NCI-H526 (cell line): ENCODE measurements around the gene ATXN1.
"Not testable (repeated sequence)": the region's sequence is repeated elsewhere in the genome, so short reads cannot be mapped to it uniquely, and the experiment has no call there.

ENCODE experiments used
- DNase-seq, 2 experiments: peaks; one replicate each; lab custom pipeline; 2025; lab: John Stamatoyannopoulos, UW

The ATXN1 gene

GRCh38 chr6:16412982-16413381 is 348.3 kb downstream of the ATXN1 start:
- DNase-seq = no peak

- no peak for DNase-seq
Measured at GRCh38 chr6:16412171-16412570, 349.1 kb downstream of the ATXN1 start.

GRCh38 chr6:16409531-16410441 is 351.5 kb downstream of the ATXN1 start:
- DNase-seq = peak in 1 of 2 experiments; percentile 51

- no peak for DNase-seq
Measured at GRCh38 chr6:16408766-16409165, 352.5 kb downstream of the ATXN1 start.

GRCh38 chr6:16406966-16407365 is 354.3 kb downstream of the ATXN1 start:
- no peak for DNase-seq

GRCh38 chr6:16406538-16406937 is 354.7 kb downstream of the ATXN1 start:
- DNase-seq = not testable (repeated sequence)

- no peak for DNase-seq
Measured at GRCh38 chr6:16405375-16405774, 355.9 kb downstream of the ATXN1 start.

- no peak for DNase-seq
Measured at GRCh38 chr6:16404456-16404855, 356.8 kb downstream of the ATXN1 start.

- peak in 1 of 2 experiments; percentile 7 for DNase-seq
Measured at GRCh38 chr6:16403831-16404230, 357.4 kb downstream of the ATXN1 start.

- no peak for DNase-seq
Measured at GRCh38 chr6:16402581-16402900, 358.7 kb downstream of the ATXN1 start.

GRCh38 chr6:16400248-16400760 is 361.0 kb downstream of the ATXN1 start:
- no peak for DNase-seq

GRCh38 chr6:16399695-16400094 is 361.6 kb downstream of the ATXN1 start:
- DNase-seq = no peak

- no peak for DNase-seq
Measured at GRCh38 chr6:16399158-16399557, 362.1 kb downstream of the ATXN1 start.

- no peak for DNase-seq
Measured at GRCh38 chr6:16398587-16398986, 362.7 kb downstream of the ATXN1 start.

- DNase-seq = no peak
Measured at GRCh38 chr6:16397623-16398022, 363.6 kb downstream of the ATXN1 start.

GRCh38 chr6:16396497-16397319 is 364.6 kb downstream of the ATXN1 start:
- no peak for DNase-seq

GRCh38 chr6:16394632-16395031 is 366.6 kb downstream of the ATXN1 start:
- DNase-seq = no peak

GRCh38 chr6:16393326-16393725 is 367.9 kb downstream of the ATXN1 start:
- no peak for DNase-seq

- DNase-seq = no peak
Measured at GRCh38 chr6:16392010-16392409, 369.2 kb downstream of the ATXN1 start.

- no peak for DNase-seq
Measured at GRCh38 chr6:16391451-16391912, 369.8 kb downstream of the ATXN1 start.

GRCh38 chr6:16390909-16391450 is 370.3 kb downstream of the ATXN1 start:
- DNase-seq = not testable (repeated sequence)

GRCh38 chr6:16389642-16390041 is 371.6 kb downstream of the ATXN1 start:
- no peak for DNase-seq
